ENCODE data around the gene IFITM1. TPM values are rescaled to one million over a fixed set of nuclear protein-coding genes. Genes with fewer than 3 reads are reported as not detected.
A peak's percentile ranks its signal among the peaks of the same experiment; 100 is the strongest.

Gene IFITM1
- total and polyA plus RNA-seq, 9 of the 15 experiments (the other 6 are each of a cell fraction or from before 2014, with no cell fraction given), result 691 to 5,579 (median 974) TPM

GRCh38 chr11:326842-327580 is 13.2 kb downstream of the IFITM1 start (continued):
- TF ChIP-seq, protein P1, sequence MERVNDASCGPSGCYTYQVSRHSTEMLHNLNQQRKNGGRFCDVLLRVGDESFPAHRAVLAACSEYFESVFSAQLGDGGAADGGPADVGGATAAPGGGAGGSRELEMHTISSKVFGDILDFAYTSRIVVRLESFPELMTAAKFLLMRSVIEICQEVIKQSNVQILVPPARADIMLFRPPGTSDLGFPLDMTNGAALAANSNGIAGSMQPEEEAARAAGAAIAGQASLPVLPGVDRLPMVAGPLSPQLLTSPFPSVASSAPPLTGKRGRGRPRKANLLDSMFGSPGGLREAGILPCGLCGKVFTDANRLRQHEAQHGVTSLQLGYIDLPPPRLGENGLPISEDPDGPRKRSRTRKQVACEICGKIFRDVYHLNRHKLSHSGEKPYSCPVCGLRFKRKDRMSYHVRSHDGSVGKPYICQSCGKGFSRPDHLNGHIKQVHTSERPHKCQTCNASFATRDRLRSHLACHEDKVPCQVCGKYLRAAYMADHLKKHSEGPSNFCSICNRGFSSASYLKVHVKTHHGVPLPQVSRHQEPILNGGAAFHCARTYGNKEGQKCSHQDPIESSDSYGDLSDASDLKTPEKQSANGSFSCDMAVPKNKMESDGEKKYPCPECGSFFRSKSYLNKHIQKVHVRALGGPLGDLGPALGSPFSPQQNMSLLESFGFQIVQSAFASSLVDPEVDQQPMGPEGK (CRISPR knock-in tag; IDR thresholded peaks at IDR 0.05; ENCODE audit: borderline replicate concordance), result no peak
- TF ChIP-seq, protein P2, sequence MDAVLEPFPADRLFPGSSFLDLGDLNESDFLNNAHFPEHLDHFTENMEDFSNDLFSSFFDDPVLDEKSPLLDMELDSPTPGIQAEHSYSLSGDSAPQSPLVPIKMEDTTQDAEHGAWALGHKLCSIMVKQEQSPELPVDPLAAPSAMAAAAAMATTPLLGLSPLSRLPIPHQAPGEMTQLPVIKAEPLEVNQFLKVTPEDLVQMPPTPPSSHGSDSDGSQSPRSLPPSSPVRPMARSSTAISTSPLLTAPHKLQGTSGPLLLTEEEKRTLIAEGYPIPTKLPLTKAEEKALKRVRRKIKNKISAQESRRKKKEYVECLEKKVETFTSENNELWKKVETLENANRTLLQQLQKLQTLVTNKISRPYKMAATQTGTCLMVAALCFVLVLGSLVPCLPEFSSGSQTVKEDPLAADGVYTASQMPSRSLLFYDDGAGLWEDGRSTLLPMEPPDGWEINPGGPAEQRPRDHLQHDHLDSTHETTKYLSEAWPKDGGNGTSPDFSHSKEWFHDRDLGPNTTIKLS (IDR thresholded peaks at IDR 0.05; ENCODE audit: borderline replicate concordance, low read depth), result no peak
- TF ChIP-seq NONO (IDR thresholded peaks at IDR 0.05; ENCODE audit: low read depth in 2 of 2, low read length in 1 of 2) (no peak), SLC30A9 (CRISPR knock-in tag; IDR thresholded peaks at IDR 0.05) (no peak), TEAD4 (IDR thresholded peaks at IDR 0.05; ENCODE audit: low read length) (no peak), TEAD4 (CRISPR knock-in tag; IDR thresholded peaks at IDR 0.05; ENCODE audit: borderline replicate concordance) (no peak), TEAD2 (tag; IDR thresholded peaks at IDR 0.05) (no peak), ILK (tag; IDR thresholded peaks at IDR 0.05; ENCODE audit: borderline replicate concordance, low read depth) (no peak), HMGN3 (IDR thresholded peaks at IDR 0.05; ENCODE audit: borderline replicate concordance, extremely low read depth, insufficient read length, low read depth, low read length) (no peak), ZNF140 (CRISPR knock-in tag; IDR thresholded peaks at IDR 0.05) (no peak), ZFP36 (IDR thresholded peaks at IDR 0.05; ENCODE audit: low read depth, low read length, partially characterized antibody) (peak; percentile 6), SAFB (IDR thresholded peaks at IDR 0.05; ENCODE audit: borderline replicate concordance, low read depth, low read length) (no peak), THRAP3 (IDR thresholded peaks at IDR 0.05; ENCODE audit: borderline replicate concordance) (no peak), RUNX1 (IDR thresholded peaks at IDR 0.05; ENCODE audit: low read depth) (no peak)
- TF ChIP-seq, protein P3, sequence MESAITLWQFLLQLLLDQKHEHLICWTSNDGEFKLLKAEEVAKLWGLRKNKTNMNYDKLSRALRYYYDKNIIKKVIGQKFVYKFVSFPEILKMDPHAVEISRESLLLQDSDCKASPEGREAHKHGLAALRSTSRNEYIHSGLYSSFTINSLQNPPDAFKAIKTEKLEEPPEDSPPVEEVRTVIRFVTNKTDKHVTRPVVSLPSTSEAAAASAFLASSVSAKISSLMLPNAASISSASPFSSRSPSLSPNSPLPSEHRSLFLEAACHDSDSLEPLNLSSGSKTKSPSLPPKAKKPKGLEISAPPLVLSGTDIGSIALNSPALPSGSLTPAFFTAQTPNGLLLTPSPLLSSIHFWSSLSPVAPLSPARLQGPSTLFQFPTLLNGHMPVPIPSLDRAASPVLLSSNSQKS (CRISPR knock-in tag; IDR thresholded peaks at IDR 0.05), result no peak
- TF ChIP-seq, protein P4, sequence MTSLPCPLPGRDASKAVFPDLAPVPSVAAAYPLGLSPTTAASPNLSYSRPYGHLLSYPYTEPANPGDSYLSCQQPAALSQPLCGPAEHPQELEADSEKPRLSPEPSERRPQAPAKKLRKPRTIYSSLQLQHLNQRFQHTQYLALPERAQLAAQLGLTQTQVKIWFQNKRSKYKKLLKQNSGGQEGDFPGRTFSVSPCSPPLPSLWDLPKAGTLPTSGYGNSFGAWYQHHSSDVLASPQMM (CRISPR knock-in tag; IDR thresholded peaks at IDR 0.05), result no peak
- TF ChIP-seq, protein P5, sequence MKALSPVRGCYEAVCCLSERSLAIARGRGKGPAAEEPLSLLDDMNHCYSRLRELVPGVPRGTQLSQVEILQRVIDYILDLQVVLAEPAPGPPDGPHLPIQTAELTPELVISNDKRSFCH (CRISPR knock-in tag; IDR thresholded peaks at IDR 0.05), result no peak
- TF ChIP-seq, protein P5 (tag; IDR thresholded peaks at IDR 0.05), result peak; percentile 59; the same call in 1 of the 2 replicates
- TF ChIP-seq, protein P6, sequence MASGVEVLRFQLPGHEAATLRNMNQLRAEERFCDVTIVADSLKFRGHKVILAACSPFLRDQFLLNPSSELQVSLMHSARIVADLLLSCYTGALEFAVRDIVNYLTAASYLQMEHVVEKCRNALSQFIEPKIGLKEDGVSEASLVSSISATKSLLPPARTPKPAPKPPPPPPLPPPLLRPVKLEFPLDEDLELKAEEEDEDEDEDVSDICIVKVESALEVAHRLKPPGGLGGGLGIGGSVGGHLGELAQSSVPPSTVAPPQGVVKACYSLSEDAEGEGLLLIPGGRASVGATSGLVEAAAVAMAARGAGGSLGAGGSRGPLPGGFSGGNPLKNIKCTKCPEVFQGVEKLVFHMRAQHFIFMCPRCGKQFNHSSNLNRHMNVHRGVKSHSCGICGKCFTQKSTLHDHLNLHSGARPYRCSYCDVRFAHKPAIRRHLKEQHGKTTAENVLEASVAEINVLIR (CRISPR knock-in tag; IDR thresholded peaks at IDR 0.05), result 0 out of 2 replicates have a peak, but pooled peaks have one; percentile 47

Data from K562 (cell line).